AG04449 (cell line): ENCODE measurements around the gene SIGLEC14.

ENCODE experiments used
- CTCF ChIA-PET: fragments of 350-600 bp; formaldehyde crosslinking; extraction: SDS; loops from one replicate; lab custom pipeline; 2021; ENCODE audit warnings: antibody characterized with exemption; lab: Yijun Ruan, JAX
- POLR2A ChIA-PET: fragments of 400-600, 350-600 bp; formaldehyde crosslinking; extraction: SDS; loops from one replicate; lab custom pipeline; 2020; ENCODE audit warnings: antibody characterized with exemption, inconsistent platforms; lab: Yijun Ruan, JAX
- DNase-seq: peaks from one replicate; pipeline ENCODE4 v3.0.0-alpha.2; 2010; ENCODE audit warnings: low read depth, low spot score
- H3K4me3 ChIP-seq: 2 replicates; pipeline ENCODE4 v1.5.1; 2011; ENCODE audit warnings: low read depth, mild to moderate bottlenecking, control low read depth, low read length
- CTCF ChIP-seq: IDR thresholded peaks from one replicate; pipeline ENCODE4 v1.5.1; 2011; ENCODE audit warnings: mild to moderate bottlenecking, moderate library complexity, low read length, control low read depth, inconsistent platforms; ENCODE audit not compliant: insufficient read depth; ENCODE audit errors: missing control alignments

Gene SIGLEC14

DNA sequence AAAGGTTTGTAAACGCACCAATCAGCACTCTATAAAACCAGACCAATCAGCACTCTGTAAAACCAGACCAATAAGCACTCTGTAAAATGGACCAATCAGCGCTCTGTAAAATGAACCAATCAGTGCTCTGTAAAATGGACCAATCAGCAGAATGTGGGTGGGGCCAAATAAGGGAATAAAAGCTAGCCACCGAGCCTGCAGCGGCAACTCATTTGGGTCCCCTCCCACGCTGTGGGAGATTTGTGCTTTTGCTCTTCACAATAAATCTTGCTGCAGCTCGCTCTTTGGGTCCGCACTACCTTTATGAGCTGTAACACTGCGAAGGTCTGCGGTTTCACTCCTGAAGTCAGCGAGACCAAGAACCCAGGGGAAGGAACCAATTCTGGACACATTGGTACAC lies 47.5 kb downstream of the SIGLEC14 start:
- CTCF ChIA-PET = interaction anchor here (1.1 to 1.3 kb wide), 2 partner anchors 9 to 62 kb away, joined by 3 read pairs; no protein-coding TSS in a partner anchor
- POLR2A ChIA-PET = no interaction called here
- TF ChIP-seq CTCF = no peak
- DNase-seq = no peak
- no peak overlapping the region for H3K4me3 ChIP-seq

DNA sequence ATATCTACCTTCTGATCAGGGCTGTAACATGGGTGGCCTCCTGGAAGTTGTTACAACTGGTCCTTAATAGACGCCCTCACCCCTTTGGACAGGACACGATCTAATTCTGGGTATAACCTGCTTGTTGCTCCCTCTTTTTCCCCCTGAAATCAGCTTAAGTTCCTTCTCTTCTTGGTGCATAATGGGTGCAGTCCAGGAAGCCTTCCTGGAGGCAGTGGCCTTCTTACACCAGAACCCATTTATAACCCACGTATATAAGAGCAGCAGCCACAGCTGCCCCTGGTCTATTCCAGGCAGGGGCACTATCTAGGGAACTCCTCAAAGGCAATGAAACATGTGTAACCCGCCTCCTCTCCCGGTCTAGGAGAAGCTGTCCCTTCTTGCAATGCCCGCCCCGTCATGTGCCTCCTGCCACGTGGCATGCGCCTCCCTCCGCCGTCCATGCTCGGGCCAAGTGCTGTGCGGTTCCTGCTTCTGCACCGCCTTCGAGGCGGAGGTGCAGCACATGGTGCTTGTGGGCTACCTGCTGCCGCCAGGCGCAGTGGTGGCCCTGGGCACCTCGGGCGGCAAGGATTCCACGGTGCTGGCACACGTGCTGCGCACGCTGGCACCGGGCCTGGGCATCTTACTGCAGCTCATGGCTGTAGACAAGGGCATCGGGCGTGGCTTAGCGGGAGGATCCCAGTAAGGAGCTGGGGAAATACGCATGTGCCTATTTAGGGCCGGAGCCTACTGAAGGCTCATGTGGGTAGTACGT lies 48.3 kb downstream of the SIGLEC14 start:
- ChIA-PET POLR2A (no interaction called here), CTCF (no interaction called here)
- no peak overlapping the region for H3K4me3 ChIP-seq
- no peak for TF ChIP-seq CTCF
- DNase-seq = no peak

DNA sequence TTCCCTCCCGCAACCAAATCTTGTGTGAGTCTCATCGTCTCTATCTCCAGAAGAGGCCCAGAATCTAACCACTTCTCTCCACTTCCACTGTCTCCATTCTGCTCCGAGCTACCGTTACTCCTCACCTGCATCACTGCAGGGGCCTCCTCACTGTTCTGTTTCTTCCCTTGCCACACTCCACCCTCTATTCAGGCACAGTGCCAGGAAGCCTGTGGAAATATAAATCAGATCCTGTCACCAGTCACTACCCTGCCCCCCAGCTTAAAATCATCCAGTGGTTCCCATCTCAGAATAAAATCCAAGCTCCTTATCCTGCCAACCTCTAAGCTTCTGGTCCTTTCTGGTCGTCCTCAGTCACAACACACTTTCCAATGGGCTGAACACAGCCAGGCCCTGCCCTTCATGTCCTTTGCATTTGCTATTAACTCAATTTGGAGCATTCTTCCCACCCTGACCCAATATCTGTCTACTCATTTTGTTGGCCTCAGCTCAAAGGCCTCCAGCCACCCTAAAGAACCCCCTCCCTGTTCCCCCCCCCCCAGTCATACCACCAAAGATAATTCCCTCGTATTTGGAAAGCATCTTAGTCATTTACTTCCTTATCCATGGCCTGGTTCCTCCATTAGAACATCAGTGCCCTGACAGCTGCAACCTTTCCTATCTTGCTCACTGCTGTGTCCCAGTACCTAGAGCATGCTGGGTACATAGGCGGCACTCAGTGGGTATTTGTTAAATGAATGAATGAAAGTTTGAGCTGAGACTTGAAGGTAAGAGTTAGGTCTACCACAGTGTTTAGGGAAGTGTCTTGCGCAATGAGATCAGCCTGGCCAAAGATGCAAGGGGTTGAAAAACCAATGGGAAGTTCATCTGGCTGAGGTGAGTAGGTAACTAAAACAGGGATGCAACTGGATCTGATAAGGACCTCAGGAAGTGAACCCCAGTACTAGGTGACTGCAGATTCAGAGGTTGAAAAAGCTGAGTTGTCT lies 51.1 kb downstream of the SIGLEC14 start:
- no peak for TF ChIP-seq CTCF
- POLR2A ChIA-PET = no interaction called here
- DNase-seq = no peak
- peak overlapping the region; percentile 71 for H3K4me3 ChIP-seq
- CTCF ChIA-PET = interaction anchor here (1.0 to 1.5 kb wide), 5 partner anchors 10 to 66 kb away, joined by 3 to 4 read pairs (median 3); no protein-coding TSS in a partner anchor

GRCh38 chr19:51594774-51595109 lies 51.9 kb downstream of the SIGLEC14 start:
- CTCF ChIA-PET = interaction anchor here (1.0 to 1.5 kb wide), 6 partner anchors 11 to 173 kb away, joined by 3 to 4 read pairs (median 3); no protein-coding TSS in a partner anchor
- DNase-seq = no peak
- POLR2A ChIA-PET = interaction anchor here (0.7 kb wide), 1 partner anchor 94 kb away, joined by 3 read pairs; no protein-coding TSS in a partner anchor
- peak overlapping the region; percentile 71 for H3K4me3 ChIP-seq
- no peak for TF ChIP-seq CTCF

GRCh38 chr19:51593969-51594773 lies 52.5 kb downstream of the SIGLEC14 start:
- H3K4me3 ChIP-seq = peak overlapping the region; percentile 78
- DNase-seq = peak; percentile 83
- ChIA-PET POLR2A (interaction anchor here (0.7 kb wide), 1 partner anchor 94 kb away, joined by 3 read pairs; no protein-coding TSS in a partner anchor), CTCF (interaction anchor here (1.0 to 1.5 kb wide), 6 partner anchors 11 to 173 kb away, joined by 3 to 4 read pairs (median 3); no protein-coding TSS in a partner anchor)
- no peak for TF ChIP-seq CTCF
